ENCODE measurements around the gene FAM229B.
A peak's percentile ranks its signal among the peaks of the same experiment; 100 is the strongest.
"Not testable (repeated sequence)": the region's sequence is repeated elsewhere in the genome, so short reads cannot be mapped to it uniquely, and the experiment has no call there.

Gene FAM229B

GRCh38 chr6:112065426-112065986 is 21.9 kb upstream of the FAM229B start:
- DNase-seq, result no peak

GRCh38 chr6:112066606-112067005 is 20.8 kb upstream of the FAM229B start:
- DNase-seq, result no peak

- no peak for DNase-seq
Measured at GRCh38 chr6:112081569-112081968, 5.8 kb upstream of the FAM229B start.

GRCh38 chr6:112085286-112086065 is 1.9 kb upstream of the FAM229B start:
- DNase-seq, result no peak

GRCh38 chr6:112086744-112087135 is 651 bp upstream of the FAM229B start:
- peak; percentile 16 for DNase-seq

- DNase-seq, result no peak
Measured at GRCh38 chr6:112087916-112088315, 525 bp downstream of the FAM229B start.

- DNase-seq, result no peak
Measured at GRCh38 chr6:112096901-112097300, 9.5 kb downstream of the FAM229B start.

GRCh38 chr6:112100561-112100960 is 13.2 kb downstream of the FAM229B start:
- no peak for DNase-seq

GRCh38 chr6:112106026-112106425 is 18.6 kb downstream of the FAM229B start:
- DNase-seq, result not testable (repeated sequence)

GRCh38 chr6:112106562-112106961 is 19.2 kb downstream of the FAM229B start:
- DNase-seq, result no peak

GRCh38 chr6:112109262-112109661 is 21.9 kb downstream of the FAM229B start:
- no peak for DNase-seq

GRCh38 chr6:112113431-112113830 is 26.0 kb downstream of the FAM229B start:
- no peak for DNase-seq

GRCh38 chr6:112113918-112114317 is 26.5 kb downstream of the FAM229B start:
- no peak for DNase-seq

GRCh38 chr6:112114577-112115223 is 27.3 kb downstream of the FAM229B start:
- no peak for DNase-seq

GRCh38 chr6:112116221-112116620 is 28.8 kb downstream of the FAM229B start:
- DNase-seq, result no peak

GRCh38 chr6:112117554-112117953 is 30.2 kb downstream of the FAM229B start:
- no peak for DNase-seq

GRCh38 chr6:112118034-112118433 is 30.6 kb downstream of the FAM229B start:
- no peak for DNase-seq

- no peak for DNase-seq
Measured at GRCh38 chr6:112122756-112123155, 35.4 kb downstream of the FAM229B start.

- DNase-seq, result no peak
Measured at GRCh38 chr6:112123982-112124381, 36.6 kb downstream of the FAM229B start.

GRCh38 chr6:112128208-112128607 is 40.8 kb downstream of the FAM229B start:
- DNase-seq, result no peak

GRCh38 chr6:112130878-112131277 is 43.5 kb downstream of the FAM229B start:
- no peak for DNase-seq

GRCh38 chr6:112139052-112139451 is 51.7 kb downstream of the FAM229B start:
- DNase-seq, result no peak

GRCh38 chr6:112141707-112142106 is 54.3 kb downstream of the FAM229B start:
- no peak for DNase-seq
